Stimulated activated CD4-positive, alpha-beta T cell treated with anti-CD3 and anti-CD28 coated beads, Interleukin-4, amount 100 ng/mL, for 24 hours (primary cell): Measurements from ENCODE around the gene GARIN1A.
"Not testable (repeated sequence)": the region's sequence is repeated elsewhere in the genome, so short reads cannot be mapped to it uniquely, and the experiment has no call there.

Experiments used
- DNase-seq: peaks from one replicate; pipeline ENCODE4 v3.0.0-alpha.2; 2020

Gene GARIN1A

GRCh38 chr7:128683738-128684137 lies 11.6 kb downstream of the GARIN1A start:
- DNase-seq = not testable (repeated sequence)

GRCh38 chr7:128687131-128687530 lies 15.0 kb downstream of the GARIN1A start:
- DNase-seq = no peak

GRCh38 chr7:128688492-128688891 lies 16.4 kb downstream of the GARIN1A start:
- no peak for DNase-seq

GRCh38 chr7:128689161-128689935 lies 17.3 kb downstream of the GARIN1A start:
- not testable (repeated sequence) for DNase-seq

GRCh38 chr7:128691227-128691626 lies 19.1 kb downstream of the GARIN1A start:
- no peak for DNase-seq

- no peak for DNase-seq
These were observed 20.7 kb downstream of the GARIN1A start for GRCh38 chr7:128692623-128693270.

GRCh38 chr7:128693373-128694015 lies 21.4 kb downstream of the GARIN1A start:
- no peak for DNase-seq

GRCh38 chr7:128694738-128695137 lies 22.6 kb downstream of the GARIN1A start:
- DNase-seq = no peak

GRCh38 chr7:128697302-128697905 lies 25.3 kb downstream of the GARIN1A start:
- DNase-seq = peak; percentile 42

GRCh38 chr7:128699196-128699712 lies 27.2 kb downstream of the GARIN1A start:
- DNase-seq = no peak

- no peak for DNase-seq
These were observed 27.8 kb downstream of the GARIN1A start for GRCh38 chr7:128699895-128700294.

- no peak for DNase-seq
These were observed 29.1 kb downstream of the GARIN1A start for GRCh38 chr7:128701062-128701785.

GRCh38 chr7:128703609-128704241 lies 31.6 kb downstream of the GARIN1A start:
- no peak for DNase-seq

GRCh38 chr7:128705891-128706333 lies 33.8 kb downstream of the GARIN1A start:
- no peak for DNase-seq

GRCh38 chr7:128707752-128708151 lies 35.7 kb downstream of the GARIN1A start:
- no peak for DNase-seq

GRCh38 chr7:128708235-128708634 lies 36.1 kb downstream of the GARIN1A start:
- no peak for DNase-seq

- no peak for DNase-seq
These were observed 36.7 kb downstream of the GARIN1A start for GRCh38 chr7:128708824-128709223.

GRCh38 chr7:128710481-128710880 lies 38.4 kb downstream of the GARIN1A start:
- no peak for DNase-seq

- DNase-seq = no peak
These were observed 41.7 kb downstream of the GARIN1A start for GRCh38 chr7:128713794-128714193.

- no peak for DNase-seq
These were observed 42.8 kb downstream of the GARIN1A start for GRCh38 chr7:128714701-128715495.
